Gastrocnemius medialis (tissue), 4 donors: ENCODE results near the gene CAB39. TPM values are rescaled to one million over a fixed set of nuclear protein-coding genes. Genes with fewer than 3 reads are reported as not detected.

Experiments used
- ATAC-seq, 2 donors: fragments of 150-250 bp; one replicate each; pipeline ENCODE4 v1.9.1; 2016
- DNase-seq, 2 donors: peaks; one replicate each; pipeline ENCODE4 v3.0.0-alpha.2; 2019
- H3K27ac ChIP-seq, 4 donors: fragments of 200-600 bp; sonication (generic); 1 replicate in 1 of 4; 2 replicates in 3 of 4; pipeline ENCODE4 v1.5.1; 2016 to 2018; ENCODE audit warnings: mild to moderate bottlenecking in 2 of 4, moderate library complexity in 1 of 4
- H3K27me3 ChIP-seq, 3 donors: fragments of 200-600 bp; sonication (generic) in 2 of 3; 1 replicate in 1 of 3; 2 replicates in 2 of 3; pipeline versions ENCODE4 v1.5.1 to v1.6.0; 2016 to 2019; ENCODE audit warnings: mild to moderate bottlenecking in 1 of 3, moderate library complexity in 1 of 3
- H3K36me3 ChIP-seq, 2 donors: fragments of 200-600 bp; sonication (generic) in 1 of 2; one replicate each; pipeline ENCODE4 v1.5.1; 2017 to 2018
- H3K4me1 ChIP-seq, 2 donors: fragments of 200-600 bp; sonication (generic) in 1 of 2; one replicate each; pipeline ENCODE4 v1.5.1; 2016 to 2017; ENCODE audit warnings: mild to moderate bottlenecking in 2 of 2
- H3K4me3 ChIP-seq, 4 donors: fragments of 200-600 bp; sonication (generic) in 3 of 4; 1 replicate in 1 of 4; 2 replicates in 3 of 4; pipeline ENCODE4 v1.5.1; 2016 to 2019; ENCODE audit warnings: mild to moderate bottlenecking in 2 of 4
- H3K9me3 ChIP-seq, 3 donors: fragments of 200-600 bp; sonication (generic) in 2 of 3; 1 replicate in 1 of 3; 2 replicates in 2 of 3; pipeline ENCODE4 v1.5.1; 2016 to 2019
- CTCF ChIP-seq, 5 experiments: fragments of 450-650 bp in 3 of 5; fragments of 200-600 bp in 2 of 5; sonication (generic) in 2 of 5; IDR thresholded peaks in 4 of 5; conservative IDR thresholded peaks in 1 of 5; 1 replicate in 4 of 5; 2 replicates in 1 of 5; pipeline ENCODE4 v1.5.1; 2016 to 2019; ENCODE audit warnings: antibody characterized with exemption in 5 of 5, mild to moderate bottlenecking in 3 of 5, moderate library complexity in 3 of 5
- POLR2A ChIP-seq, 2 donors: fragments of 450-650 bp; IDR thresholded peaks; one replicate each; pipeline ENCODE4 v1.6.1; 2017; ENCODE audit warnings: antibody characterized with exemption in 2 of 2, mild to moderate bottlenecking in 2 of 2, moderate library complexity in 2 of 2
- in situ Hi-C, 4 donors: fragments of 200-750 bp; cut with MboI; loops; one replicate each; pipeline versions ENCODE4 v1.15.0 to v1.8.0; 2017; ENCODE audit warnings: low sequenced_read_pairs in 4 of 4
- intact Hi-C: fragments of 100-400 bp; cut with DNase I; formaldehyde crosslinking; loops from one replicate; pipeline ENCODE4 v1.15.1; 2023; ENCODE audit warnings: low total_unique reads
- total RNA-seq, 4 donors: library from RNA; depleted of rRNA; stranded (reverse); fragments of >200 nt; gene quantifications; one replicate each; pipeline versions ENCODE4 v1.1.0 to v1.2.3, GENCODE V29; 2016

The CAB39 gene
- total RNA-seq, 4 donors from 2014 or later = 93.9 to 211 (median 133) TPM

- H3K27me3 ChIP-seq = peaks cover 0 to 5% (median 0%) of the 10 kb centered on the region in 3 donors
- H3K9me3 ChIP-seq = no peaks in the 10 kb centered on the region
- peak in 1 of 2 donors; percentile 2 for ATAC-seq
- in situ Hi-C loops (loop anchor here in 2 of 4 donors (5.0 kb wide), 2 partner anchors 161 to 171 kb away; no protein-coding TSS in a partner anchor), intact Hi-C loops (loop anchor here (5.0 kb wide), 1 partner anchor 236 kb away; the partner anchor contains the start of gene PSMD1)
- H3K4me1 ChIP-seq = peaks cover 0 to 4% of the 10 kb centered on the region in 2 donors
- TF ChIP-seq CTCF (IDR thresholded peaks at IDR 0.05 in 4 of 5, conservative IDR thresholded peaks at IDR 0.05 in 1 of 5) (no peak), POLR2A (IDR thresholded peaks at IDR 0.05) (no peak)
- H3K4me3 ChIP-seq = no peak overlapping the region
- peak overlapping the region in 1 of 4 donors; percentile 22 for H3K27ac ChIP-seq
- DNase-seq = no peak
- peaks cover 0 to 33% of the 10 kb centered on the region in 2 donors for H3K36me3 ChIP-seq
Observed at GRCh38 chr2:230821261-230821990, 108.8 kb downstream of the CAB39 start.

DNA sequence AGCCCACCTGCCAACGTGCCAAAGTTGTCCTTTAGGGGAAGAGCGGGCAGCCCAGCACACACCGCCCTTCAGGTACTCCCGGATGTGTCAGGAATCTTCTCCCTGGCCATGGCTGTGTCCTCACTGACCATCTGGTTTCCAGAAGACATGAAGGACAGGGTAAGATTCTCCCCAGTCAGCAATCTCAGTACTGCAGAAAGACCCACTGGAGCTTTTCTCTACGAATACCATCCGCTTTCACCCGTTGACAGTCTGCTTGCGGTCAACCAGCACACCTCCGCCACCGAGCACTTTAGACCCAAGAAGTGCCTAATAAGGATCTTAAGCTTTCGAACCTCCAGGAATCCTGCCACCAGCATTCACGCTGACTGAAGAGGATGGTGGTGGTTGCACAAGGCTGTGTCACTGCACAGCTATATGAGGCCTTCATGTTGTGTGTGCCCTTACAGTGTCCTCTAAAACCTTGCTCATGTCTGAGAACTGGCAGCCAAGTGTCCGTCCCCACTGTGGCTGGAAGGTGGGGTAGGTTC is 109.4 kb downstream of the CAB39 start:
- no peak for TF ChIP-seq POLR2A (IDR thresholded peaks at IDR 0.05)
- TF ChIP-seq CTCF (IDR thresholded peaks at IDR 0.05 in 4 of 5, conservative IDR thresholded peaks at IDR 0.05 in 1 of 5) = no peak
- H3K36me3 ChIP-seq = peaks cover 0 to 33% of the 10 kb centered on the region in 2 donors
- intact Hi-C loops = loop anchor here (5.0 kb wide), 1 partner anchor 235 kb away; the partner anchor contains the start of gene PSMD1

GRCh38 chr2:230823264-230823964 is 110.8 kb downstream of the CAB39 start:
- no peaks in the 10 kb centered on the region for H3K9me3 ChIP-seq
- in situ Hi-C loops = loop anchor here in 2 of 4 donors (5.0 kb wide), 2 partner anchors 159 to 169 kb away; no protein-coding TSS in a partner anchor
- H3K36me3 ChIP-seq = peaks cover 0 to 23% of the 10 kb centered on the region in 2 donors
- TF ChIP-seq POLR2A (IDR thresholded peaks at IDR 0.05) = no peak
- TF ChIP-seq CTCF (IDR thresholded peaks at IDR 0.05 in 4 of 5, conservative IDR thresholded peaks at IDR 0.05 in 1 of 5) = no peak
- H3K27ac ChIP-seq = no peak overlapping the region
- peaks cover 10 to 15% (median 14%) of the 10 kb centered on the region in 3 donors for H3K27me3 ChIP-seq
- ATAC-seq (peak; percentile 12 to 33), DNase-seq (no peak)
- intact Hi-C loops = loop anchor here (5.0 kb wide), 1 partner anchor 234 kb away; the partner anchor contains the start of gene PSMD1
- peaks cover 0 to 6% of the 10 kb centered on the region in 2 donors for H3K4me1 ChIP-seq
- no peak overlapping the region for H3K4me3 ChIP-seq

More for the DNA sequence above, 109.4 kb downstream of the CAB39 start:
- peak in 1 of 2 donors; percentile 4 for ATAC-seq
- Histone ChIP-seq H3K9me3 (no peaks in the 10 kb centered on the region), H3K4me1 (peaks cover 0 to 4% of the 10 kb centered on the region in 2 donors), H3K27me3 (peaks cover 0 to 8% (median under 1%) of the 10 kb centered on the region in 3 donors), H3K27ac (no peak overlapping the region), H3K4me3 (no peak overlapping the region)
- in situ Hi-C loops = loop anchor here in 2 of 4 donors (5.0 kb wide), 2 partner anchors 160 to 170 kb away; no protein-coding TSS in a partner anchor
- DNase-seq = no peak

GRCh38 chr2:230824406-230824978 is 111.8 kb downstream of the CAB39 start:
- ATAC-seq = peak; percentile 76 to 79
- TF ChIP-seq CTCF (IDR thresholded peaks at IDR 0.05 in 4 of 5, conservative IDR thresholded peaks at IDR 0.05 in 1 of 5) = peak; percentile 66 to 80 (median 74)
- TF ChIP-seq POLR2A (IDR thresholded peaks at IDR 0.05) = no peak
- Histone ChIP-seq H3K27me3 (peaks cover 17 to 21% (median 21%) of the 10 kb centered on the region in 3 donors), H3K36me3 (peaks cover 0 to 13% of the 10 kb centered on the region in 2 donors), H3K4me3 (peak overlapping the region; percentile 18 to 48 (median 45)), H3K9me3 (no peaks in the 10 kb centered on the region), H3K27ac (no peak overlapping the region), H3K4me1 (peaks cover 0 to 6% of the 10 kb centered on the region in 2 donors)
- intact Hi-C loops = loop anchor here (1.0 to 5.0 kb wide), 2 partner anchors 163 to 233 kb away; partner anchors contain the start of gene PSMD1
- DNase-seq = peak in 1 of 2 donors; percentile 31
- in situ Hi-C loops = loop anchor here in 2 of 4 donors (5.0 kb wide), 2 partner anchors 158 to 168 kb away; no protein-coding TSS in a partner anchor
